PC-9 (cell line): ENCODE data around the gene GPR17.

Experiments
- CTCF ChIP-seq: fragments of 200-600 bp; sonication (generic); conservative IDR thresholded peaks from 2 replicates; pipeline ENCODE4 v1.6.1; 2017; ENCODE audit warnings: mixed run types, antibody characterized with exemption, mild to moderate bottlenecking, moderate library complexity
- EZH2 ChIP-seq: fragments of 200-600 bp; sonication (generic); IDR thresholded peaks from 2 replicates; pipeline ENCODE4 v1.8.0; 2017; ENCODE audit warnings: antibody characterized with exemption, low read depth

- TF ChIP-seq CTCF (no peak), EZH2 (no peak)
These were observed 7.4 kb upstream of the GPR17 start for GRCh38 chr2:127638361-127639110.
